Right hindlimb (tissue), 1 donor: ENCODE data around the gene ZNF396.

Experiments used
- DNase-seq: peaks from one replicate; pipeline ENCODE4 v3.0.0-alpha.2; 2018

The ZNF396 gene

DNA sequence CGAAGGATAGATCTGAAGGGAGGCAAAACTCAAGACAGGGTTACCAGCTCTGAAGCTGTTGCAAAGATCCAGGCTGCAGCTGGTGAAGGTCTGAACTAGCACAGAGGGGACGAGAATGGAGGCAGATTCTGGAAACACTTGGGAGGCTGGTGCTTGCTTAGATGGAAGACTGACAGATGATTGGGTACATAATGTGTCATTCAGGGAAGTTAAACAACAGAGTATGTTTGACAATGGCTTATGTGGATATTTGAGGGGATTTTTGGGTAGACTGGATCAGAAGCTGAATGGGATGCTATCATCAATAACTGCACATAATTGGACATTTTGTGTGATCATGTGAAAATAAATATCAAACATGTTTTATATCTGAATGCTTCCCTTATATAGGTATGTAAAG is 2.3 kb upstream of the ZNF396 start:
- DNase-seq, result no peak

DNA sequence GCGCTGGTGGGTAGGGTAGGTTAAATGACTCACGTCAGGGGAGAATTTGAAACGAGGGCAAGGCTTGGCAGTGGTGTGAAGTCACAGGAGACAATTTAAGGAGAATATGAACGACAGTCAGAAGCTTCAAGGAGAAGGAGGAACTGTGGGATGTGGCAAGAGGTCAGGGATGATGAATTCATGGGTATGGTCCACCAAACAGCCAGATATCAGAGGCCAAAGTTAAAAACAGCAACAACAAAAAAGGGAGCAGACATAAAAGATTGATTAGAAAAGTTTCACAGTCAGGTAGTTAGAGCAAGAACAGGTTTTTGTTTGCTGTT is 1.4 kb upstream of the ZNF396 start:
- no peak for DNase-seq

GRCh38 chr18:35377875-35378573 is 887 bp upstream of the ZNF396 start:
- no peak for DNase-seq

GRCh38 chr18:35376393-35376741 is 770 bp downstream of the ZNF396 start:
- no peak for DNase-seq

DNA sequence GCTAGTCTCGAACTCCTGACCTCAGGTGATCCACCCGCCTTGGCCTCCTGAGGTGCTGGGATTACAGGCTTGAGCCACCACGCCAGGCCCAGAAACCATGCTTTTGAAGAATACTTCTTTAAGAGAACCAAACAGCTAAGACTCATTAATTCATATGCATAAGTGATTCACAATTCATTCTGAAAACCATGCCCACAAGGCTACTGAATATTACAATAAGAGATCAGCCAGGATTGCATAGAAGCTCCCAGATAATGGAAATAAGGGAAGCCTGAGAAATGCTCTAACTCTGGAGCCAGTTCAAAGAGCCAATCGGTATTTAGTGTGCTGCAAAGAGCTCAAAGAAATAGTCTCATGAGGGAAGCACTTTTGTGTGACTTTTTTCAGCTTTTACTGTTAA is 2.4 kb downstream of the ZNF396 start:
- no peak for DNase-seq

DNA sequence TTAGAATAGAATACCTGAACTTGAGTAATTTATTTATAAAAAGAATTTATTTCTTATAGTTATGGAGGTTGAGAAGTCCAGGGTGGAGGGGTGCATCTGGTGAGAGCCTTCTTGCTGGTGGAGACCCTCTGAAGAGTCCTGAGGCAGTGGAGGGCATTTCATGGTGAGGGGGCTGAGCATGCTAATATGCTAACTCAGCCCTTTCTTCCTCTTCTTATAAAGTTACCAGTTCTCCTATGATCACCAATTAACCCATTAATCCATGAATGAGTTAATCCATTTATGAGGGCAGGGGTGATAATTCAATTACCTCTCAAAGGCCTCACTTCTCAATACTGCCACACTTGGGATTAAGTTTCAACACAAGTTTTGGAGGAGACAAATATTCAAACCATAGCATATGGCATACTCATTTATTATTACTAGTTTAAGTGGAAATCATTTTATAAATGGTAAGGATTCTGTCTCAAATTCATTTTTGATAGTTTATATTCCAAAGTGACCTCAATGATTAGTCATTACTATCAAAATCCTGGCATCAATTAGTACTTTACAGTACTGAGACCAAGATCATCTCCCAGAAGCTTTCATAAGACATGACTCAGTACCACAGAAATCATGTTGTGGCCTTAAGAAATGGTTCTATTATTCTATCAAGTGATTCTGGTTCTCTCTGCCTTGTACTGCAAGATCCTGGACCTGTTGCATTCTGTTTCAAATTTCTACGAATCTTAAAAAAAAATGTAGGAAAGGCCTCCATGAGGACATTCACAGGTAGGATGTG is 5.5 kb downstream of the ZNF396 start:
- no peak for DNase-seq

DNA sequence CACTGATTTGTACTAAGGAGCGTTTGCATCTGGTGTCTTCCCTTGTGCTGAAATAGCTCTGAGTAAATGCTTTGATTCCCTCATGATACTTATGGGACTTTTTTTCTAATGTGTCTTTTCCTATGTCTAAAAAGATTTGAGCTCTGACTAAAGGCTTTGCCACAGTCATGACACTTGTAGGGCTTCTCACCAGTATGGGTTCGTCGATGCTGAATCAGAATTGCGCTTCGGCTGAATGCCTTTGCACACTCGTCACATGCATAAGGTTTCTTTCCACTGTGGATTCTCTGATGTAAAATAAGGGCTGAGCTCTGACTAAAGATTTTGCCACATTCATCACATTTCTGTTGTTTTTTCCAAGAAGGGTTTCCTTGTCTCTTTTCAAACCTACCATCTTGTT is 8.0 kb downstream of the ZNF396 start:
- DNase-seq, result no peak

GRCh38 chr18:35368595-35368994 is 8.5 kb downstream of the ZNF396 start:
- DNase-seq, result no peak

GRCh38 chr18:35362531-35362930 is 14.6 kb downstream of the ZNF396 start:
- DNase-seq, result no peak

- DNase-seq, result no peak
Measured at GRCh38 chr18:35361570-35362321, 15.4 kb downstream of the ZNF396 start.

- peak; percentile 74 for DNase-seq
Measured at GRCh38 chr18:35355140-35355618, 22.0 kb downstream of the ZNF396 start.

DNA sequence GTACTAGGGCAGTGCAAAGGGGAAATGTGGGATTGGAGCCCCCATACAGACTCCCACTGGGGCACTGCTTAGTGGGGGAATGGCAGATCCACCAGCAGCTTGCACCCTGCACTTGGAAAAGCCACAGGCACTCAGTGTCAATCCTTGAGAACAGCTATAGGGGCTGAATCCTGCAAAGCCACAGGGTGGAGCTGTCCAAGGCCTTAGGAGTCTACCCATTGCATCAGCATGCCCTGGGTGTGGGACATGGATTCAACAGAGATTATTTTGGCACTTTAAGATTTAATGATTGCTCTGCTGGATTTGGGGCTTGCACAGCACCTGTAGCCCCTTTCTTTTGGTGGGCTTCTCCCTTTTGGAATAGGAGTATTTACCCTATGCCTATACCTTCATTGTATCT is 24.4 kb downstream of the ZNF396 start:
- DNase-seq, result no peak

DNA sequence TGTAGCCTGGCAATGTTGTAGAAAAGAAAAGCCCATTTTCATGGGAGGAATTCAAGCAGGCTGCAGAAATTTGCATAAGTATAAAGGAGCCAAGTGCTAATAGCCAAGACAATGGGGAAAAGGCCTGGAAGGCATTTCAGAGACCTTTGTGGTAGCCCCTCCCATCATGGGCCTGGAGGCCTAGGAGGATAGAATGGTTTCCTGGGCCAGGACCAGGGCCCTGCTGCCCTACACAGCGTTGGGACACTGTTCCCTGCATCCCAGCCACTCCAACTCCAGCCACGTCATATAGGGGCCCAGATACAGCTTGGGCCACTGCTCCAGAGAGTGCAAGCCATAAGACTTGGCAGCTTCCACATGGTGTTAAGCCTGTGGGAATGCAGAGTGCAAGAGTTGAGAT is 24.9 kb downstream of the ZNF396 start:
- no peak for DNase-seq

- DNase-seq, result no peak
Measured at GRCh38 chr18:35348001-35348400, 29.1 kb downstream of the ZNF396 start.

- no peak for DNase-seq
Measured at GRCh38 chr18:35345950-35346349, 31.2 kb downstream of the ZNF396 start.

DNA sequence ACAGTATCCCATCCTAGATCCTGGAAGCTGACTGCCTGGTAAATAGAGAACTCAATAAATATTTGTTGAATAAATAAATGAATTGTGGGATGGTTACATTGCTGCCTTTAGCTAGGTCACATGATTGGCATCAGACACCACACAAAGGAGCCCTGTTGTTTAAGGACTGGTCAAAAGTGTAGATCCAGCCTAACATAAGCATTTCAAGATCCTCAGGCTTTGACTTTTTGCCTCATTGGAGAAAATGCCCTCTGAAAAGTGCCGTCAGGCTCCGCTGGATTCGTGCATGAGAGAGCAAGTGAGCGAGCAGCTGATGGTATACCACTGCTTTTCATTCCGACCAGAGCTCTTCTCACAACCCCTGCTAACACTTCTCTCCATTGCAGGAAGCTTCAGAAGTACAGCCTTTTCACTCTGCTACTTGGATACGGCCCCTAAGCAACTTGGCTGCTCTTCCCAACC is 31.6 kb downstream of the ZNF396 start:
- peak; percentile 32 for DNase-seq

DNA sequence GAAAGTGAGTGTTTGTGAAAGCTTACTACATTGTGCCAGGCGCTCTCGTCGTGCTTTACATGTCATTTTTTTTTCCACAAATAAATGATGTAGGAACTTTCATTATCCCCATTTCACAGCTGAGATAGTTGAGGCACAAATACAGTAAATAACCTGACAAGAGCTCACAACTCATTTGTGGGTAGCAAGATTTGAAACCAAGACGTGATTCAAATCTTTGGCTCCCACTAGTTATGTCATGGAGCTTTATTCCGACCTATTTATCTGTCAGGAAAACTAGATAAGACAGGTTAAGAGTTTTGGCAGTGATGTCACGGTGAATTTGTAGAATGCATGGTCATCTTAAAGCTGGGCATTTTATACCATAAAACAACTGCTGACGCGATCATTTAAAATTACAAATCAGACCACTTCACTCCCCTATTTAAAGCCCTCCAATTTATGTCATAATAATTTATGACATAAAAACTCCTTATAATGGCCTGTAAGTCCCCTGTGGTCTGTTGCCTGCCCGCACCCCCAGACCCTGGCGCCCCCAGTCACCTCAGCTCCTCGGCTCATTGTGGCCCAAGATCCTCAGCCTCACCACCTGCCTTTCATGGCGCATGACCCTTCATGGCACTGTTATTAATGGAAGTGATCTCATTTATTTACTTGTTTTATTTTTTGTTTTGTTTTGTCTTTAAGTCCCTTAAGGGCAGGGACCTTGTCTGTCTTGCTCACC is 32.2 kb downstream of the ZNF396 start:
- DNase-seq, result no peak

DNA sequence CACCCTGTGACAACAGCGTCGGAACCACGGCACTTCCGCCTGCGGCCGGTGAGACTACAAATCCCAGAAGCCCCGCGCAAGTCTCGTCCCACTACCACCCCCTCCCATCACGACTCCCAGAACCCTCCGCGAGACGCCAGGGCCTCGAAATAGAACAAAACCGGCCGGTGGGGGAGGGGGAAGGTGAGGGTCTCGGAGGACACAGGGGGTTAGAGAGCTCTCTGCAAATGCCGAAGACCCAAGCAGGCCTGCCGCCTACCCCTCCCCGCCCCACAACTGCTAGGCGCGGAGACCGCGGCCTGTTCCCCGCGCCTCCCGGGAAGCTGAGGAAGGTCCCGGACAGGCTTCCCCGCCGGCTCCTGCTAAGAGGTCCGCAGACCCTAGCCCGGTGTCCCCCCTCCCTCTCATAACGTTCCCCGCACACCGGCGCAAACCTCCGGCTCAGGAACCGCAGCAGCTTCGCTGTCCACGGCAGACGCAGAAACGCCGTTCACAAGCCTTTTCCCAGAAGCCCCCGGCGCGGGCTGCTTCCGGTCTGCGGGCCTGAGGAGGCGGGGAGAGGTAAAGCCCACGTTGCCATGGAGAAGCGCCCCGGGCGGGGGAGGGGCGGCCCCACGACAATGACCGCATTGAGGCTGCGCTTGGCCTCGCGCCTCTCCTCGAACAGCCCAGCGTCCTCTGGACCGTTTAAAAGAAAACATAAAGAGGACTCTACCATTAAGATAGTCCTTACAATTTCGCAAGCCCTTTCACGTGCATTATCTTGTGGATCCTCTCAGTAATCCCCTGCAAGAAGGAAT is 33.0 kb downstream of the ZNF396 start, which contains the start of gene ZNF24:
Gene ZNF24 (minus strand): TSS at position 485 of the 800 bp plus-strand sequence. CDS start 3,770 bp downstream, outside the sequence.
- peak; percentile 97 for DNase-seq

- no peak for DNase-seq
Measured at GRCh38 chr18:35343488-35343935, 33.6 kb downstream of the ZNF396 start.

- DNase-seq, result no peak
Measured at GRCh38 chr18:35337286-35337685, 39.9 kb downstream of the ZNF396 start.

- no peak for DNase-seq
Measured at GRCh38 chr18:35335866-35336265, 41.3 kb downstream of the ZNF396 start.

DNA sequence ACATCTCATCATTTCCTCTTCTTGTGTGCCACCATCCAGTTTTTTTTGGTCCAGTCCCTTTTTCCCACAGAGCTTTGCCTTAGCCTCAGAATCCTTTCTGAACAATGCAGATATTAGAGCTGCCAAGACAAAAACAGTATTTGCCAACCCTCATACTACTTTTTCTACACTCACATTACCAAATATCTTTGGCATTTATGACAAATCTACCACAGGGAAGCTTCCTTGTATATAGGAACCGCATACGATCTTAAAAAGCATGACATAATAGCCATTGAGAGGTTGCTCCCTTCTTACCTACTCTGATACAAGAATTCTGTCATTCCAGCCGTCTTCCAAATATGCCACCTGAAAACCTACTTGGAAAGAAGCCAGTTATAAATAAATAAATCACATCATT is 42.3 kb downstream of the ZNF396 start:
- DNase-seq, result no peak
